Mesenchymal stem cell (in vitro differentiated cells and primary cell): ENCODE data around the gene STRIP2.

ENCODE experiments used
- DNase-seq: peaks from one replicate; pipeline ENCODE4 v3.0.0-alpha.2; 2013
- H2AFZ ChIP-seq: one replicate; pipeline ENCODE4 v1.6.1; 2013; ENCODE audit warnings: low read depth, mild to moderate bottlenecking, control low read depth, inconsistent platforms, low read length, moderate library complexity
- H2AK5ac ChIP-seq: 2 replicates; pipeline ENCODE4 v1.6.1; 2013; ENCODE audit warnings: low read length, moderate library complexity, mild to moderate bottlenecking, inconsistent platforms; ENCODE audit not compliant: severe bottlenecking
- H2BK120ac ChIP-seq: one replicate; pipeline ENCODE4 v1.6.1; 2013; ENCODE audit warnings: low read depth, mild to moderate bottlenecking, inconsistent platforms, low read length, moderate library complexity
- H2BK12ac ChIP-seq, 2 experiments: one replicate each; pipeline ENCODE4 v1.6.1; 2013; ENCODE audit warnings: inconsistent platforms in 2 of 2, low read length in 2 of 2, mild to moderate bottlenecking in 2 of 2, moderate library complexity in 2 of 2, control low read depth in 1 of 2
- H2BK15ac ChIP-seq: one replicate; pipeline ENCODE4 v1.6.1; 2013; ENCODE audit warnings: mild to moderate bottlenecking, low read depth, inconsistent platforms; ENCODE audit not compliant: poor library complexity, severe bottlenecking
- H2BK5ac ChIP-seq: 2 replicates; pipeline ENCODE4 v1.6.1; 2013; ENCODE audit warnings: low read depth, mild to moderate bottlenecking, low read length, control low read depth, inconsistent platforms; ENCODE audit not compliant: poor library complexity, severe bottlenecking
- H3K14ac ChIP-seq, 2 experiments: one replicate each; pipeline ENCODE4 v1.6.1; 2013; ENCODE audit warnings: inconsistent platforms in 2 of 2, low read length in 2 of 2, control low read depth in 1 of 2, mild to moderate bottlenecking in 1 of 2, moderate library complexity in 1 of 2
- H3K18ac ChIP-seq, 2 experiments: one replicate each; pipeline ENCODE4 v1.6.1; 2013; ENCODE audit warnings: inconsistent platforms in 2 of 2, low read length in 2 of 2, control low read depth in 1 of 2, low read depth in 1 of 2, mild to moderate bottlenecking in 1 of 2
- H3K23ac ChIP-seq, 2 experiments: one replicate each; pipeline ENCODE4 v1.6.1; 2013; ENCODE audit warnings: inconsistent platforms in 2 of 2, low read length in 2 of 2, mild to moderate bottlenecking in 2 of 2, moderate library complexity in 2 of 2, control low read depth in 1 of 2
- H3K27ac ChIP-seq: 2 replicates; pipeline ENCODE4 v1.5.1; 2013; ENCODE audit warnings: mild to moderate bottlenecking, moderate library complexity, low read length, control low read depth, inconsistent platforms; ENCODE audit not compliant: poor library complexity, severe bottlenecking
- H3K27me3 ChIP-seq, 2 experiments: 2 replicates each; pipeline versions ENCODE4 v1.6.1 to v1.7.0; 2013; ENCODE audit warnings: low read length in 2 of 2, mild to moderate bottlenecking in 2 of 2, moderate library complexity in 2 of 2, control low read depth in 1 of 2, inconsistent platforms in 1 of 2; ENCODE audit not compliant: control insufficient read depth in 1 of 2, insufficient read depth in 1 of 2
- H3K36me3 ChIP-seq, 2 experiments: 2 replicates each; pipeline versions ENCODE4 v1.6.1 to v1.7.0; 2013; ENCODE audit warnings: low read length in 2 of 2, control low read depth in 1 of 2, inconsistent platforms in 1 of 2, low read depth in 1 of 2, mild to moderate bottlenecking in 1 of 2; ENCODE audit not compliant: insufficient read depth in 2 of 2, control insufficient read depth in 1 of 2
- H3K4ac ChIP-seq, 2 experiments: one replicate each; pipeline ENCODE4 v1.6.1; 2013; ENCODE audit warnings: inconsistent platforms in 2 of 2, low read length in 2 of 2, mild to moderate bottlenecking in 2 of 2, moderate library complexity in 2 of 2, control low read depth in 1 of 2, low read depth in 1 of 2
- H3K4me1 ChIP-seq: 2 replicates; pipeline ENCODE4 v1.6.1; 2013; ENCODE audit warnings: low read depth, low read length, control low read depth; ENCODE audit not compliant: control insufficient read depth, insufficient read depth
- H3K4me2 ChIP-seq: 2 replicates; pipeline ENCODE4 v1.6.1; 2013; ENCODE audit warnings: low read length, mild to moderate bottlenecking, inconsistent platforms; ENCODE audit not compliant: poor library complexity, severe bottlenecking
- H3K4me3 ChIP-seq, 2 experiments: 2 replicates each; pipeline versions ENCODE4 v1.5.1 to v1.7.0; 2013; ENCODE audit warnings: low read length in 2 of 2, mild to moderate bottlenecking in 2 of 2, control low read depth in 1 of 2, low read depth in 1 of 2; ENCODE audit not compliant: insufficient read depth in 1 of 2
- H3K79me1 ChIP-seq: replicated peaks from 2 replicates; pipeline ENCODE4 v1.6.1; 2013; ENCODE audit warnings: mild to moderate bottlenecking, control low read depth, low read length, inconsistent platforms; ENCODE audit not compliant: poor library complexity, severe bottlenecking
- H3K9ac ChIP-seq: 2 replicates; pipeline ENCODE4 v1.7.0; 2013; ENCODE audit warnings: mild to moderate bottlenecking, low read length, moderate library complexity
- H3K9me3 ChIP-seq: 2 replicates; pipeline ENCODE4 v1.7.0; 2013; ENCODE audit warnings: mild to moderate bottlenecking, low read length; ENCODE audit not compliant: control insufficient read depth
- H4K8ac ChIP-seq: one replicate; pipeline ENCODE4 v1.6.1; 2013; ENCODE audit warnings: inconsistent platforms, mild to moderate bottlenecking, low read length, moderate library complexity
- H4K91ac ChIP-seq: one replicate; pipeline ENCODE4 v1.6.1; 2013; ENCODE audit warnings: mild to moderate bottlenecking, low read length, inconsistent platforms
- WGBS: methylation state at CpG from one replicate; pipeline ENCODE4 v1.1.7; 2013; ENCODE audit warnings: mixed read lengths; 5-methylcytosine and 5-hydroxymethylcytosine counted together

The STRIP2 gene

GRCh38 chr7:129427526-129428045 lies 6.6 kb upstream of the STRIP2 start:
- Histone ChIP-seq H3K4me1 (no peaks in the 10 kb centered on the region), H3K9ac (no peak overlapping the region), H3K18ac (no peak overlapping the region), H3K27ac (no peak overlapping the region), H3K27me3 (peaks cover 0 to under 1% of the 10 kb centered on the region in 2 experiments), H4K8ac (no peak overlapping the region), H2AFZ (no peak overlapping the region), H3K4me3 (no peak overlapping the region), H2BK120ac (no peak overlapping the region), H3K4ac (no peak overlapping the region), H3K14ac (no peak overlapping the region), H3K79me1 (no peaks in the 10 kb centered on the region), H4K91ac (no peak overlapping the region), H3K9me3 (no peaks in the 10 kb centered on the region), H2BK15ac (no peak overlapping the region), H2AK5ac (no peak overlapping the region), H3K23ac (no peak overlapping the region), H3K36me3 (peaks cover 10 to 39% of the 10 kb centered on the region in 2 experiments), H3K4me2 (no peak overlapping the region), H2BK12ac (no peak overlapping the region), H2BK5ac (no peak overlapping the region)
- no peak for DNase-seq
- WGBS: 14% methylated on average over 2 of the region's 2 CpGs

- Histone ChIP-seq H3K4me3 (no peak overlapping the region), H3K4ac (no peak overlapping the region), H2BK120ac (no peak overlapping the region), H3K27ac (no peak overlapping the region), H4K91ac (no peak overlapping the region), H3K4me1 (peaks cover 7% of the 10 kb centered on the region), H3K14ac (no peak overlapping the region), H3K9ac (no peak overlapping the region), H3K23ac (no peak overlapping the region), H3K79me1 (peaks cover 3% of the 10 kb centered on the region), H2AK5ac (no peak overlapping the region), H3K9me3 (no peaks in the 10 kb centered on the region), H3K4me2 (no peak overlapping the region), H2BK12ac (no peak overlapping the region), H3K18ac (no peak overlapping the region), H3K36me3 (peaks cover 3 to 10% of the 10 kb centered on the region in 2 experiments), H2BK5ac (no peak overlapping the region), H4K8ac (no peak overlapping the region), H2AFZ (no peak overlapping the region), H3K27me3 (peaks cover 8 to 21% of the 10 kb centered on the region in 2 experiments), H2BK15ac (no peak overlapping the region)
- DNase-seq: no peak
- 96% methylated on average over 5 of the region's 8 CpGs for WGBS
These were observed 2.2 kb upstream of the STRIP2 start for GRCh38 chr7:129431911-129432643.

DNA sequence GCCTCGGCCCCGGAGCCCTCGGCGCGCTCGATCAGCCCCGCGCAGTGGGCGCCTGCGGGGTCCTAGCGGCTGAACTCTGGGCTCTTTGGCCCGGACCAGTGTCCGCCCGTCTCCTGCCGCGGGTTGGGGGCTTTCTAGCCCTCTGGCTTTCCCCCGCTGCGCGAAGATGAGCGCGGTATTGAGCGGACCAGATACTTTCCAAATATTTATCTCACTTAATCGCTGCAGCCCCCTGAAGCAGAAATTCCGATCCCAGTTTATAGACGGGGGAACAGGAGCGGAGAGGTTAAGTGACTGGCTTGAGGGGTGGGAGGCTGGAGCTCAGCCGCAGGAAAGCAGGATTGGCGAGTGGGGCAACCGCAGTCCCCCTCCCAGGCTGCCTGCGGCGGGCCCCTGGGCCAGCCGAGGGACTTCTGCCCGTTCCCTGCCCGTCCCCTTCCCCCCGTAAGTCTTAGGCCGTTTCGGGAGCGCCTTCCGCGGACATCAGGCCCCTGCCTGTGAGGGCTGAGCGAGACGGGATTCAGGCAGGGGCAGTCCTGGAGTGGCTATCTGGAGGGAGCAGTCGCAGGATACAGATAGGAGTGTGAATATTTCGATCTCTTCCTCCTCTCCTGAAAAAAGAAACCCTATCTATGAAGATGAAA lies 565 bp downstream of the STRIP2 start:
- peak overlapping the region; percentile 67 for H2AFZ ChIP-seq
- H2AK5ac ChIP-seq: no peak overlapping the region
- H3K18ac ChIP-seq: peak overlapping the region in 1 of 2 experiments; percentile 39
- H3K4ac ChIP-seq: no peak overlapping the region
- under 1% methylated on average over 27 of the region's 44 CpGs for WGBS
- no peak overlapping the region for H2BK15ac ChIP-seq
- no peak overlapping the region for H4K8ac ChIP-seq
- H3K4me3 ChIP-seq: peak overlapping the region; percentile 89 to 91
- no peaks in the 10 kb centered on the region for H3K9me3 ChIP-seq
- peak; percentile 32 for DNase-seq
- H2BK12ac ChIP-seq: no peak overlapping the region
- H3K79me1 ChIP-seq: peaks cover 3% of the 10 kb centered on the region
- peak overlapping the region; percentile 86 for H3K4me2 ChIP-seq
- H3K4me1 ChIP-seq: peaks cover 7% of the 10 kb centered on the region
- H3K27me3 ChIP-seq: peaks cover 8 to 21% of the 10 kb centered on the region in 2 experiments
- H3K14ac ChIP-seq: no peak overlapping the region
- no peaks in the 10 kb centered on the region for H3K36me3 ChIP-seq
- H4K91ac ChIP-seq: no peak overlapping the region
- no peak overlapping the region for H3K23ac ChIP-seq
- H3K9ac ChIP-seq: peak overlapping the region; percentile 87
- no peak overlapping the region for H2BK120ac ChIP-seq
- no peak overlapping the region for H3K27ac ChIP-seq
- no peak overlapping the region for H2BK5ac ChIP-seq

DNA sequence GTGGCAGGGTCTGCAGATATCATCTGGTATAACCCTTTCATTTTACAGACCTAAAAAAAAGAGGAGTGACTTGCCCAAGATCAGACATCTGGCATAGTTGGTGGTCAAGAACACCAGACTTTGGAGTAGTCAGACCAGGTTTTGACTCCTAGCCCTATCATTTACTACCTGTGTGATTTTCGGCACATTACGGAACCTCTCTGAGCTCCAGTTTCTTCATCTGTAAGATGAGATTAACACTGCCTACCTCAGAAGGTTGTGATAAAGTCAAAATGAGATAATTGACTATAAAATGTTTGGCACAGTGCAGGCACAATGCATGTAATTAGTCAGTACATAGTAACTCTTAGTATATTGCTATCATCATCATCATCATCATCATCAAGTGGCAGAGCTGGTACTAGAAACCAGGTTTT lies 1.2 kb downstream of the STRIP2 start:
- no peak overlapping the region for H2BK12ac ChIP-seq
- no peak overlapping the region for H2BK5ac ChIP-seq
- H3K18ac ChIP-seq: no peak overlapping the region
- H4K8ac ChIP-seq: no peak overlapping the region
- H2BK15ac ChIP-seq: no peak overlapping the region
- no peak overlapping the region for H2AK5ac ChIP-seq
- peaks cover 8 to 21% of the 10 kb centered on the region in 2 experiments for H3K27me3 ChIP-seq
- DNase-seq: no peak
- H2BK120ac ChIP-seq: no peak overlapping the region
- H3K4me1 ChIP-seq: peaks cover 7% of the 10 kb centered on the region
- no peak overlapping the region for H3K23ac ChIP-seq
- H3K14ac ChIP-seq: no peak overlapping the region
- WGBS: no CpG with 5 or more reads among the region's 2 CpGs
- H3K9ac ChIP-seq: peak overlapping the region; percentile 87
- no peaks in the 10 kb centered on the region for H3K36me3 ChIP-seq
- no peak overlapping the region for H4K91ac ChIP-seq
- no peak overlapping the region for H3K27ac ChIP-seq
- H3K4ac ChIP-seq: no peak overlapping the region
- H2AFZ ChIP-seq: no peak overlapping the region
- no peaks in the 10 kb centered on the region for H3K9me3 ChIP-seq
- peak overlapping the region; percentile 20 for H3K4me2 ChIP-seq
- H3K79me1 ChIP-seq: peaks cover 3% of the 10 kb centered on the region
- H3K4me3 ChIP-seq: peak overlapping the region in 1 of 2 experiments; percentile 89
